ENCODE data around the gene ARAP2. TPM values are rescaled to one million over a fixed set of nuclear protein-coding genes. Genes with fewer than 3 reads are reported as not detected.

The ARAP2 gene
- total RNA-seq, 1 experiment from 2014 or later, result 13.6 TPM

GRCh38 chr4:36274158-36274557 lies 29.8 kb upstream of the ARAP2 start:
- intact Hi-C loops (cut with micrococcal nuclease), result no loop called here
- ChIA-PET CTCF (no interaction called here), RAD21 (ENCODE audit: low non-redundant PET in 1 of 2, low total read pairs in 2 of 2, uncharacterized antibody in 2 of 2, unreplicated experiment in 2 of 2) (no interaction called here), POLR2A (no interaction called here)
- TF ChIP-seq CTCF (IDR thresholded peaks at IDR 0.05 in 2 of 3, conservative IDR thresholded peaks at IDR 0.05 in 1 of 3; ENCODE audit: borderline replicate concordance in 1 of 3, insufficient read depth in 1 of 3, low read depth in 2 of 3, low read length in 2 of 3) (no peak), TCF7L2 (IDR thresholded peaks at IDR 0.05; ENCODE audit: borderline replicate concordance, extremely low read depth, insufficient read depth, insufficient read length) (no peak), POLR2AphosphoS5 (IDR thresholded peaks at IDR 0.05; ENCODE audit: low read depth, low read length) (no peak), YY1 (IDR thresholded peaks at IDR 0.05; ENCODE audit: extremely low read depth, insufficient replicate concordance, low read depth, low read length) (no peak)
- Histone ChIP-seq H3K27me3 (ENCODE audit: insufficient read depth, low read length) (no peaks in the 10 kb centered on the region), H3K36me3 (ENCODE audit: control insufficient read depth in 1 of 2, insufficient read depth in 2 of 2, low read length in 2 of 2) (no peaks in the 10 kb centered on the region), H3K9me3 (ENCODE audit: control insufficient read depth in 1 of 2, insufficient read depth in 1 of 2, low read depth in 1 of 2, low read length in 2 of 2) (no peaks in the 10 kb centered on the region), H3K27ac (ENCODE audit: low read depth, low read length) (no peak overlapping the region), H3K9me2 (ENCODE audit: insufficient read depth) (no peaks in the 10 kb centered on the region), H3K9ac (ENCODE audit: low read length) (no peak overlapping the region), H2AFZ (ENCODE audit: low read depth, low read length, poor library complexity, severe bottlenecking) (no peak overlapping the region), H3K4me3 (replicated peaks in 1 of 2; ENCODE audit: low read depth in 1 of 2, low read length in 2 of 2) (no peak overlapping the region), H3K4me2 (ENCODE audit: low read length) (no peak overlapping the region), H3K79me2 (ENCODE audit: insufficient read depth, low read length) (no peaks in the 10 kb centered on the region), H4K20me1 (ENCODE audit: insufficient read depth) (no peaks in the 10 kb centered on the region), H3K4me1 (ENCODE audit: control insufficient read depth in 1 of 2, insufficient read depth in 2 of 2, low read length in 2 of 2) (no peaks in the 10 kb centered on the region)
- ATAC-seq (no peak), DNase-seq (ENCODE audit: low read depth, low spot score) (no peak)
- no TSS peak for BruUV-seq (replicated peaks)

GRCh38 chr4:36273276-36273675 lies 29.0 kb upstream of the ARAP2 start:
- TF ChIP-seq FOSL1 (IDR thresholded peaks at IDR 0.05; ENCODE audit: low read depth) (peak; percentile 26; the same call in 1 of the 2 replicates), EZH2phosphoT487 (IDR thresholded peaks at IDR 0.05; ENCODE audit: borderline replicate concordance) (no peak)

More at GRCh38 chr4:36273276-36273675, 29.0 kb upstream of the ARAP2 start:
- Histone ChIP-seq H3K36me3 (ENCODE audit: control insufficient read depth in 1 of 2, insufficient read depth in 2 of 2, low read length in 2 of 2) (no peaks in the 10 kb centered on the region), H3K4me2 (ENCODE audit: low read length) (no peak overlapping the region), H3K27me3 (ENCODE audit: insufficient read depth, low read length) (no peaks in the 10 kb centered on the region), H3K9ac (ENCODE audit: low read length) (no peak overlapping the region), H4K20me1 (ENCODE audit: insufficient read depth) (no peaks in the 10 kb centered on the region), H3K79me2 (ENCODE audit: insufficient read depth, low read length) (no peaks in the 10 kb centered on the region), H3K4me1 (ENCODE audit: control insufficient read depth in 1 of 2, insufficient read depth in 2 of 2, low read length in 2 of 2) (no peaks in the 10 kb centered on the region), H3K9me2 (ENCODE audit: insufficient read depth) (no peaks in the 10 kb centered on the region), H3K27ac (ENCODE audit: low read depth, low read length) (no peak overlapping the region), H2AFZ (ENCODE audit: low read depth, low read length, poor library complexity, severe bottlenecking) (no peak overlapping the region), H3K9me3 (ENCODE audit: control insufficient read depth in 1 of 2, insufficient read depth in 1 of 2, low read depth in 1 of 2, low read length in 2 of 2) (no peaks in the 10 kb centered on the region), H3K4me3 (replicated peaks in 1 of 2; ENCODE audit: low read depth in 1 of 2, low read length in 2 of 2) (no peak overlapping the region)
- no peak for DNase-seq (ENCODE audit: low read depth, low spot score)
- intact Hi-C loops (cut with micrococcal nuclease), result no loop called here
- no TSS peak for BruUV-seq (replicated peaks)
- RAD21 ChIA-PET (ENCODE audit: low non-redundant PET in 1 of 2, low total read pairs in 2 of 2, uncharacterized antibody in 2 of 2, unreplicated experiment in 2 of 2), result no interaction called here
- POLR2A ChIA-PET, result no interaction called here
- CTCF ChIA-PET, result no interaction called here
- ATAC-seq, result no peak

Measured in HCT116 (cell line).